ENCODE measurements around the gene VWA8.
A peak's percentile ranks its signal among the peaks of the same experiment; 100 is the strongest.
"Not testable (repeated sequence)": the region's sequence is repeated elsewhere in the genome, so short reads cannot be mapped to it uniquely, and the experiment has no call there.

The VWA8 gene

GRCh38 chr13:41848435-41849255 is 112.3 kb downstream of the VWA8 start:
- FAIRE-seq: no peak

GRCh38 chr13:41847216-41847615 is 113.7 kb downstream of the VWA8 start:
- FAIRE-seq: no peak

- FAIRE-seq: no peak
These were observed 118.8 kb downstream of the VWA8 start for GRCh38 chr13:41842036-41842620.

- no peak for FAIRE-seq
These were observed 123.3 kb downstream of the VWA8 start for GRCh38 chr13:41837629-41838028.

- FAIRE-seq: peak; percentile 24
These were observed 125.0 kb downstream of the VWA8 start for GRCh38 chr13:41835871-41836270.

- not testable (repeated sequence) for FAIRE-seq
These were observed 126.2 kb downstream of the VWA8 start for GRCh38 chr13:41834697-41835096.

GRCh38 chr13:41833831-41834230 is 127.1 kb downstream of the VWA8 start:
- FAIRE-seq: no peak

GRCh38 chr13:41833201-41833600 is 127.7 kb downstream of the VWA8 start:
- no peak for FAIRE-seq

GRCh38 chr13:41827507-41828213 is 133.2 kb downstream of the VWA8 start:
- FAIRE-seq: no peak

- FAIRE-seq: no peak
These were observed 135.2 kb downstream of the VWA8 start for GRCh38 chr13:41825691-41826090.

GRCh38 chr13:41823476-41823875 is 137.4 kb downstream of the VWA8 start:
- no peak for FAIRE-seq

- no peak for FAIRE-seq
These were observed 138.3 kb downstream of the VWA8 start for GRCh38 chr13:41822560-41822959.

- no peak for FAIRE-seq
These were observed 139.7 kb downstream of the VWA8 start for GRCh38 chr13:41821238-41821594.

- no peak for FAIRE-seq
These were observed 140.2 kb downstream of the VWA8 start for GRCh38 chr13:41820581-41821237.

- FAIRE-seq: no peak
These were observed 144.9 kb downstream of the VWA8 start for GRCh38 chr13:41816057-41816456.

GRCh38 chr13:41813426-41813825 is 147.5 kb downstream of the VWA8 start:
- FAIRE-seq: no peak

- FAIRE-seq: no peak
These were observed 148.1 kb downstream of the VWA8 start for GRCh38 chr13:41812851-41813250.

- no peak for FAIRE-seq
These were observed 148.7 kb downstream of the VWA8 start for GRCh38 chr13:41812237-41812636.

GRCh38 chr13:41811588-41812021 is 149.3 kb downstream of the VWA8 start:
- FAIRE-seq: peak; percentile 43

- no peak for FAIRE-seq
These were observed 150.9 kb downstream of the VWA8 start for GRCh38 chr13:41809962-41810361.

GRCh38 chr13:41803445-41803735 is 157.5 kb downstream of the VWA8 start:
- not testable (repeated sequence) for FAIRE-seq

GRCh38 chr13:41802684-41803444 is 158.0 kb downstream of the VWA8 start:
- FAIRE-seq: no peak

All from islet of Langerhans (tissue), 1 donor.